Measurements from ENCODE around the gene PDE11A.

Gene PDE11A

DNA sequence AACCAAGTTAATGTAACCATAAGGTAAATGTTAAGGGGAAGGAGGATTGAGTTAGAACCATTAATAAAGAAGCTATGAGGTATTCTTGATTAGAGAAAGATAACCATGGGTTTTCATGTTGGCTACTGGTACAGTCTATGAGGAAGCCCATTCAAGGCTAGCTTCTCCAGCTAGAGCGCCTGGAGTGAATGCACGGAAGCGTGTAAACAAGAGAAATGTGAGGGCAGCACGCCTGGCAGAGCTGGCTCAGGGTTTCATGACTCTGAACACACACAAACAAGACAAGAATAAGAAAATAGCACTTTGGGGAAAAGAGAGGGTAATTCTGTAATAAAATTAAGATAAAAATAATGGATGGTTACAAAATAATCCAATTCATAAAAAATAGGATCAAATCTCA, 255.3 kb downstream of the PDE11A start:
- TF ChIP-seq ISL1 (CRISPR knock-in tag; IDR thresholded peaks at IDR 0.05) (no peak), ZNF8 (CRISPR knock-in tag; IDR thresholded peaks at IDR 0.05) (no peak), ZFP3 (CRISPR knock-in tag; IDR thresholded peaks at IDR 0.05) (no peak), ZFP30 (CRISPR knock-in tag; IDR thresholded peaks at IDR 0.05) (no peak), TOX (CRISPR knock-in tag; IDR thresholded peaks at IDR 0.05; ENCODE audit: borderline replicate concordance) (no peak), ZNF565 (CRISPR knock-in tag; conservative IDR thresholded peaks at IDR 0.05; ENCODE audit: low read depth) (no peak), ZNF70 (CRISPR knock-in tag; IDR thresholded peaks at IDR 0.05) (no peak), PPARA (CRISPR knock-in tag; IDR thresholded peaks at IDR 0.05; ENCODE audit: borderline replicate concordance) (no peak), ESRRG (CRISPR knock-in tag; IDR thresholded peaks at IDR 0.05) (no peak), CSDC2 (CRISPR knock-in tag; IDR thresholded peaks at IDR 0.05) (no peak), ARNTL (CRISPR knock-in tag; IDR thresholded peaks at IDR 0.05; ENCODE audit: borderline replicate concordance, low read depth) (no peak), SNAI2 (CRISPR knock-in tag; IDR thresholded peaks at IDR 0.05) (no peak), ZC3H10 (CRISPR knock-in tag; IDR thresholded peaks at IDR 0.05) (no peak), BACH2 (CRISPR knock-in tag; IDR thresholded peaks at IDR 0.05; ENCODE audit: borderline replicate concordance) (no peak), OSR1 (CRISPR knock-in tag; IDR thresholded peaks at IDR 0.05) (no peak)
- TF ChIP-seq, protein P1, sequence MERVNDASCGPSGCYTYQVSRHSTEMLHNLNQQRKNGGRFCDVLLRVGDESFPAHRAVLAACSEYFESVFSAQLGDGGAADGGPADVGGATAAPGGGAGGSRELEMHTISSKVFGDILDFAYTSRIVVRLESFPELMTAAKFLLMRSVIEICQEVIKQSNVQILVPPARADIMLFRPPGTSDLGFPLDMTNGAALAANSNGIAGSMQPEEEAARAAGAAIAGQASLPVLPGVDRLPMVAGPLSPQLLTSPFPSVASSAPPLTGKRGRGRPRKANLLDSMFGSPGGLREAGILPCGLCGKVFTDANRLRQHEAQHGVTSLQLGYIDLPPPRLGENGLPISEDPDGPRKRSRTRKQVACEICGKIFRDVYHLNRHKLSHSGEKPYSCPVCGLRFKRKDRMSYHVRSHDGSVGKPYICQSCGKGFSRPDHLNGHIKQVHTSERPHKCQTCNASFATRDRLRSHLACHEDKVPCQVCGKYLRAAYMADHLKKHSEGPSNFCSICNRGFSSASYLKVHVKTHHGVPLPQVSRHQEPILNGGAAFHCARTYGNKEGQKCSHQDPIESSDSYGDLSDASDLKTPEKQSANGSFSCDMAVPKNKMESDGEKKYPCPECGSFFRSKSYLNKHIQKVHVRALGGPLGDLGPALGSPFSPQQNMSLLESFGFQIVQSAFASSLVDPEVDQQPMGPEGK (CRISPR knock-in tag; IDR thresholded peaks at IDR 0.05; ENCODE audit: borderline replicate concordance), result no peak
- TF ChIP-seq, protein P2, sequence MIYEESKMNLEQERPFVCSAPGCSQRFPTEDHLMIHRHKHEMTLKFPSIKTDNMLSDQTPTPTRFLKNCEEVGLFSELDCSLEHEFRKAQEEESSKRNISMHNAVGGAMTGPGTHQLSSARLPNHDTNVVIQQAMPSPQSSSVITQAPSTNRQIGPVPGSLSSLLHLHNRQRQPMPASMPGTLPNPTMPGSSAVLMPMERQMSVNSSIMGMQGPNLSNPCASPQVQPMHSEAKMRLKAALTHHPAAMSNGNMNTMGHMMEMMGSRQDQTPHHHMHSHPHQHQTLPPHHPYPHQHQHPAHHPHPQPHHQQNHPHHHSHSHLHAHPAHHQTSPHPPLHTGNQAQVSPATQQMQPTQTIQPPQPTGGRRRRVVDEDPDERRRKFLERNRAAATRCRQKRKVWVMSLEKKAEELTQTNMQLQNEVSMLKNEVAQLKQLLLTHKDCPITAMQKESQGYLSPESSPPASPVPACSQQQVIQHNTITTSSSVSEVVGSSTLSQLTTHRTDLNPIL (CRISPR knock-in tag; IDR thresholded peaks at IDR 0.05; ENCODE audit: low read depth), result no peak
- TF ChIP-seq, protein P3, sequence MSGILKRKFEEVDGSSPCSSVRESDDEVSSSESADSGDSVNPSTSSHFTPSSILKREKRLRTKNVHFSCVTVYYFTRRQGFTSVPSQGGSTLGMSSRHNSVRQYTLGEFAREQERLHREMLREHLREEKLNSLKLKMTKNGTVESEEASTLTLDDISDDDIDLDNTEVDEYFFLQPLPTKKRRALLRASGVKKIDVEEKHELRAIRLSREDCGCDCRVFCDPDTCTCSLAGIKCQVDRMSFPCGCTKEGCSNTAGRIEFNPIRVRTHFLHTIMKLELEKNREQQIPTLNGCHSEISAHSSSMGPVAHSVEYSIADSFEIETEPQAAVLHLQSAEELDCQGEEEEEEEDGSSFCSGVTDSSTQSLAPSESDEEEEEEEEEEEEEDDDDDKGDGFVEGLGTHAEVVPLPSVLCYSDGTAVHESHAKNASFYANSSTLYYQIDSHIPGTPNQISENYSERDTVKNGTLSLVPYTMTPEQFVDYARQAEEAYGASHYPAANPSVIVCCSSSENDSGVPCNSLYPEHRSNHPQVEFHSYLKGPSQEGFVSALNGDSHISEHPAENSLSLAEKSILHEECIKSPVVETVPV (CRISPR knock-in tag; IDR thresholded peaks at IDR 0.05), result no peak
- TF ChIP-seq, protein P4, sequence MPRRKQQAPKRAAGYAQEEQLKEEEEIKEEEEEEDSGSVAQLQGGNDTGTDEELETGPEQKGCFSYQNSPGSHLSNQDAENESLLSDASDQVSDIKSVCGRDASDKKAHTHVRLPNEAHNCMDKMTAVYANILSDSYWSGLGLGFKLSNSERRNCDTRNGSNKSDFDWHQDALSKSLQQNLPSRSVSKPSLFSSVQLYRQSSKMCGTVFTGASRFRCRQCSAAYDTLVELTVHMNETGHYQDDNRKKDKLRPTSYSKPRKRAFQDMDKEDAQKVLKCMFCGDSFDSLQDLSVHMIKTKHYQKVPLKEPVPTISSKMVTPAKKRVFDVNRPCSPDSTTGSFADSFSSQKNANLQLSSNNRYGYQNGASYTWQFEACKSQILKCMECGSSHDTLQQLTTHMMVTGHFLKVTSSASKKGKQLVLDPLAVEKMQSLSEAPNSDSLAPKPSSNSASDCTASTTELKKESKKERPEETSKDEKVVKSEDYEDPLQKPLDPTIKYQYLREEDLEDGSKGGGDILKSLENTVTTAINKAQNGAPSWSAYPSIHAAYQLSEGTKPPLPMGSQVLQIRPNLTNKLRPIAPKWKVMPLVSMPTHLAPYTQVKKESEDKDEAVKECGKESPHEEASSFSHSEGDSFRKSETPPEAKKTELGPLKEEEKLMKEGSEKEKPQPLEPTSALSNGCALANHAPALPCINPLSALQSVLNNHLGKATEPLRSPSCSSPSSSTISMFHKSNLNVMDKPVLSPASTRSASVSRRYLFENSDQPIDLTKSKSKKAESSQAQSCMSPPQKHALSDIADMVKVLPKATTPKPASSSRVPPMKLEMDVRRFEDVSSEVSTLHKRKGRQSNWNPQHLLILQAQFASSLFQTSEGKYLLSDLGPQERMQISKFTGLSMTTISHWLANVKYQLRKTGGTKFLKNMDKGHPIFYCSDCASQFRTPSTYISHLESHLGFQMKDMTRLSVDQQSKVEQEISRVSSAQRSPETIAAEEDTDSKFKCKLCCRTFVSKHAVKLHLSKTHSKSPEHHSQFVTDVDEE (CRISPR knock-in tag; IDR thresholded peaks at IDR 0.05), result no peak
- TF ChIP-seq, protein P5, sequence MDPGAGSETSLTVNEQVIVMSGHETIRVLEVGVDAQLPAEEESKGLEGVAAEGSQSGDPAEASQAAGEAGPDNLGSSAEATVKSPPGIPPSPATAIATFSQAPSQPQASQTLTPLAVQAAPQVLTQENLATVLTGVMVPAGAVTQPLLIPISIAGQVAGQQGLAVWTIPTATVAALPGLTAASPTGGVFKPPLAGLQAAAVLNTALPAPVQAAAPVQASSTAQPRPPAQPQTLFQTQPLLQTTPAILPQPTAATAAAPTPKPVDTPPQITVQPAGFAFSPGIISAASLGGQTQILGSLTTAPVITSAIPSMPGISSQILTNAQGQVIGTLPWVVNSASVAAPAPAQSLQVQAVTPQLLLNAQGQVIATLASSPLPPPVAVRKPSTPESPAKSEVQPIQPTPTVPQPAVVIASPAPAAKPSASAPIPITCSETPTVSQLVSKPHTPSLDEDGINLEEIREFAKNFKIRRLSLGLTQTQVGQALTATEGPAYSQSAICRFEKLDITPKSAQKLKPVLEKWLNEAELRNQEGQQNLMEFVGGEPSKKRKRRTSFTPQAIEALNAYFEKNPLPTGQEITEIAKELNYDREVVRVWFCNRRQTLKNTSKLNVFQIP (CRISPR knock-in tag; IDR thresholded peaks at IDR 0.05; ENCODE audit: borderline replicate concordance, low read depth), result no peak
- ATAC-seq, result no peak

DNA sequence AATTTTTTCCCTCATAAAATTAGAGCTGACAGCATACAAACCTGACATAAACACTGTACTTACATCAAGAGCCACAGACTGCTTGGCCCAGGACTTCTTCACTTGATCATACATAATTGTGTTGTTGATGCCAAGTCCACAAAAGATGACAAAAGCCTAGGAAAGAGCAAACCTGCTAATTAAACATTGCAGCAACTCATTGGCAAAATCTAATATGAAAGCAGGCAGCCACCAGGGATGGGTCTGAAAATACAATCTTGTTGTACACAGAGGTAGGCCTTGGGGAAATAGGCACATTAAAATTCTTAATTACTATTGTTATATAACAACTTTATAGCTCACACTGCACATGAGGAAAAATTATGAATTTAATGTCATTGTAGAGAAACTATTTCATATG, 255.8 kb downstream of the PDE11A start:
- no peak for TF ChIP-seq ZFP30 (CRISPR knock-in tag; IDR thresholded peaks at IDR 0.05)
- no peak for TF ChIP-seq BACH2 (CRISPR knock-in tag; IDR thresholded peaks at IDR 0.05; ENCODE audit: borderline replicate concordance)
- TF ChIP-seq, protein P5 (CRISPR knock-in tag; IDR thresholded peaks at IDR 0.05; ENCODE audit: borderline replicate concordance, low read depth), result no peak
- TF ChIP-seq, protein P2 (CRISPR knock-in tag; IDR thresholded peaks at IDR 0.05; ENCODE audit: low read depth), result no peak
- ATAC-seq, result no peak
